WTC11 (cell line): ENCODE data around the gene SLIT1.

Experiments
- CTCF ChIP-seq: fragments of 200-600 bp; IDR thresholded peaks from 2 replicates; pipeline ENCODE4 v1.8.0; 2022; ENCODE audit warnings: antibody characterized with exemption
- OVOL2 ChIP-seq: fragments of 250-450 bp; sonication (Bioruptor Pico); IDR thresholded peaks from 2 replicates; pipeline ENCODE4 v1.9.0; 2021; ENCODE audit warnings: mild to moderate bottlenecking, borderline replicate concordance
- ZBTB43 ChIP-seq: sonication (generic); formaldehyde crosslinking; IDR thresholded peaks from 2 replicates; pipeline ENCODE4 v1.8.1; 2023; ENCODE audit warnings: mild to moderate bottlenecking, missing genetic modification reagents
- ZNF232 ChIP-seq: sonication (generic); formaldehyde crosslinking; IDR thresholded peaks from 2 replicates; pipeline ENCODE4 v1.8.0; 2022; ENCODE audit warnings: mild to moderate bottlenecking, missing genetic modification reagents
- ZNF416 ChIP-seq: fragments of 250-450 bp; sonication (Bioruptor Pico); IDR thresholded peaks from 2 replicates; pipeline ENCODE4 v1.9.0; 2021; ENCODE audit warnings: mild to moderate bottlenecking, inconsistent platforms

- TF ChIP-seq ZNF416 (no peak), CTCF (no peak), ZBTB43 (CRISPR knock-in tag) (no peak), ZNF232 (CRISPR knock-in tag) (no peak), OVOL2 (CRISPR knock-in tag) (no peak)
These were observed 165.0 kb downstream of the SLIT1 start for GRCh38 chr10:97020452-97021400.
